ENCODE results near the gene SORT1.

SORT1 gene

GRCh38 chr1:109388884-109389637 lies 8.7 kb downstream of the SORT1 start:
- H3K4me2 ChIP-seq (ENCODE audit: low read depth, low read length, poor library complexity, severe bottlenecking) = no peak overlapping the region
- H3K9ac ChIP-seq (ENCODE audit: low read length) = no peak overlapping the region
- no peaks in the 10 kb centered on the region for H3K9me3 ChIP-seq (ENCODE audit: insufficient read depth, low read length)

GRCh38 chr1:109388208-109388711 lies 9.5 kb downstream of the SORT1 start:
- H3K9me3 ChIP-seq (ENCODE audit: insufficient read depth, low read length) = no peaks in the 10 kb centered on the region
- H4K20me1 ChIP-seq (ENCODE audit: low read depth, low read length) = no peaks in the 10 kb centered on the region; the same call in 1 of the 2 replicates
- no peak overlapping the region for H3K9ac ChIP-seq (ENCODE audit: low read length)
- H3K9me2 ChIP-seq (replicated peaks; ENCODE audit: insufficient read depth, low read length) = no peaks in the 10 kb centered on the region
- no peak overlapping the region for H3K27ac ChIP-seq (ENCODE audit: low read depth, low read length)
- H3K27me3 ChIP-seq (ENCODE audit: low read length) = no peaks in the 10 kb centered on the region
- H3K79me2 ChIP-seq (ENCODE audit: insufficient read depth, low read length) = no peaks in the 10 kb centered on the region
- H2AFZ ChIP-seq (ENCODE audit: low read depth, low read length, severe bottlenecking) = no peak overlapping the region
- TF ChIP-seq CTCF (IDR thresholded peaks at IDR 0.05; ENCODE audit: insufficient read depth, low read length, poor library complexity, severe bottlenecking) (no peak), EZH2phosphoT487 (conservative IDR thresholded peaks at IDR 0.05; ENCODE audit: low read length) (no peak)
- no peak overlapping the region for H3K4me2 ChIP-seq (ENCODE audit: low read depth, low read length, poor library complexity, severe bottlenecking)
- no peaks in the 10 kb centered on the region for H3F3A ChIP-seq (ENCODE audit: insufficient read depth)
- H3K4me3 ChIP-seq (ENCODE audit: insufficient read depth, low read length, poor library complexity, severe bottlenecking) = no peak overlapping the region
- H3K36me3 ChIP-seq (ENCODE audit: low read length) = no peaks in the 10 kb centered on the region

More at GRCh38 chr1:109388884-109389637, 8.7 kb downstream of the SORT1 start:
- Histone ChIP-seq H3K9me2 (replicated peaks; ENCODE audit: insufficient read depth, low read length) (no peaks in the 10 kb centered on the region), H3K79me2 (ENCODE audit: insufficient read depth, low read length) (no peaks in the 10 kb centered on the region), H2AFZ (ENCODE audit: low read depth, low read length, severe bottlenecking) (no peak overlapping the region), H3K4me3 (ENCODE audit: insufficient read depth, low read length, poor library complexity, severe bottlenecking) (no peak overlapping the region), H4K20me1 (ENCODE audit: low read depth, low read length) (no peaks in the 10 kb centered on the region; the same call in 1 of the 2 replicates), H3K27ac (ENCODE audit: low read depth, low read length) (no peak overlapping the region), H3F3A (ENCODE audit: insufficient read depth) (no peaks in the 10 kb centered on the region), H3K36me3 (ENCODE audit: low read length) (no peaks in the 10 kb centered on the region), H3K27me3 (ENCODE audit: low read length) (no peaks in the 10 kb centered on the region)
- TF ChIP-seq EZH2phosphoT487 (conservative IDR thresholded peaks at IDR 0.05; ENCODE audit: low read length) (no peak), CTCF (IDR thresholded peaks at IDR 0.05; ENCODE audit: insufficient read depth, low read length, poor library complexity, severe bottlenecking) (no peak)

- no peaks in the 10 kb centered on the region for H3K9me3 ChIP-seq (ENCODE audit: insufficient read depth, low read length)
- no peaks in the 10 kb centered on the region for H3K79me2 ChIP-seq (ENCODE audit: insufficient read depth, low read length)
- H3K4me3 ChIP-seq (ENCODE audit: insufficient read depth, low read length, poor library complexity, severe bottlenecking) = no peak overlapping the region
- TF ChIP-seq EZH2phosphoT487 (conservative IDR thresholded peaks at IDR 0.05; ENCODE audit: low read length) (no peak), CTCF (IDR thresholded peaks at IDR 0.05; ENCODE audit: insufficient read depth, low read length, poor library complexity, severe bottlenecking) (no peak)
- H3K9me2 ChIP-seq (replicated peaks; ENCODE audit: insufficient read depth, low read length) = no peaks in the 10 kb centered on the region
- H3K4me2 ChIP-seq (ENCODE audit: low read depth, low read length, poor library complexity, severe bottlenecking) = no peak overlapping the region
- no peaks in the 10 kb centered on the region for H3K27me3 ChIP-seq (ENCODE audit: low read length)
- H3K36me3 ChIP-seq (ENCODE audit: low read length) = no peaks in the 10 kb centered on the region
- no peaks in the 10 kb centered on the region; the same call in 1 of the 2 replicates for H4K20me1 ChIP-seq (ENCODE audit: low read depth, low read length)
- H3K27ac ChIP-seq (ENCODE audit: low read depth, low read length) = no peak overlapping the region
- no peak overlapping the region for H3K9ac ChIP-seq (ENCODE audit: low read length)
- no peaks in the 10 kb centered on the region for H3F3A ChIP-seq (ENCODE audit: insufficient read depth)
- no peak overlapping the region for H2AFZ ChIP-seq (ENCODE audit: low read depth, low read length, severe bottlenecking)
These were observed 11.5 kb downstream of the SORT1 start for GRCh38 chr1:109386054-109386717.

All from SU-DHL-6 (cell line).